Hepatocyte (in vitro differentiated cells): ENCODE data around the gene PCNX4.

Experiments used
- CTCF ChIP-seq: fragments of 200-600 bp; sonication (generic); IDR thresholded peaks from 2 replicates; pipeline ENCODE4 v1.5.1; 2016; ENCODE audit warnings: antibody characterized with exemption, mild to moderate bottlenecking; ENCODE audit not compliant: poor library complexity
- EZH2 ChIP-seq: fragments of 200-600 bp; sonication (generic); IDR thresholded peaks from 2 replicates; pipeline ENCODE4 v1.6.1; 2016; ENCODE audit warnings: antibody characterized with exemption, mild to moderate bottlenecking, borderline replicate concordance

- TF ChIP-seq EZH2 (no peak), CTCF (no peak)
These were observed 62.3 kb downstream of the PCNX4 start for GRCh38 chr14:60153991-60154390.
